ENCODE data around the gene NUP160.
"Not testable (repeated sequence)": the region's sequence is repeated elsewhere in the genome, so short reads cannot be mapped to it uniquely, and the experiment has no call there.

Gene NUP160

DNA sequence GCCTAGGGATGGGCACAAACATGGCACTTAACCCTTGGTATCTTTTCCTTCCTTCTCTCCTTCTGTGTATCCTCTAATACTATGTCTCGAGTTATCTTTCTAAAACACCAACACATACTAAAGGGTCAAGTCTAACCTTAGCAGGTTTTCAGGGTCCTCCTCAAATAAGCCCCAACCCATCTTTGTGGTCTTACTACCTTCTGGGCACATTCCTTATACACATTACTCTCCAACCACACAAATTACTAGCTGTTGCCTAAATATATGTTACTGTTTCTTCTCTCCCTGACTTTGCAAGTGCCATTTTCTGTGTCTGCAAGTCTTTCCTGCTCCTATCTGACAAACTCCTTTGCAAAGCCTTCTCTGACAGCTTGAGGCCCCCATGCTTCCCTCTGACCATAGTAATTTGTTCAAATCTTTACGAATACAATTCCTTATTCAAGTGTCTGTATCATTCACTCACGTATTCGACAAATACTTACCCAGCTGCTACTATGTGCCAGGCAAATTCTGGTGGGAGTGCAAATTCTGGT is 15.8 kb upstream of the NUP160 start:
- no peak for DNase-seq
- in situ Hi-C loops (cut with MboI; ENCODE audit: low pct_unique_long_range_greater_than_20kb, low sequenced_read_pairs) = no loop called here

DNA sequence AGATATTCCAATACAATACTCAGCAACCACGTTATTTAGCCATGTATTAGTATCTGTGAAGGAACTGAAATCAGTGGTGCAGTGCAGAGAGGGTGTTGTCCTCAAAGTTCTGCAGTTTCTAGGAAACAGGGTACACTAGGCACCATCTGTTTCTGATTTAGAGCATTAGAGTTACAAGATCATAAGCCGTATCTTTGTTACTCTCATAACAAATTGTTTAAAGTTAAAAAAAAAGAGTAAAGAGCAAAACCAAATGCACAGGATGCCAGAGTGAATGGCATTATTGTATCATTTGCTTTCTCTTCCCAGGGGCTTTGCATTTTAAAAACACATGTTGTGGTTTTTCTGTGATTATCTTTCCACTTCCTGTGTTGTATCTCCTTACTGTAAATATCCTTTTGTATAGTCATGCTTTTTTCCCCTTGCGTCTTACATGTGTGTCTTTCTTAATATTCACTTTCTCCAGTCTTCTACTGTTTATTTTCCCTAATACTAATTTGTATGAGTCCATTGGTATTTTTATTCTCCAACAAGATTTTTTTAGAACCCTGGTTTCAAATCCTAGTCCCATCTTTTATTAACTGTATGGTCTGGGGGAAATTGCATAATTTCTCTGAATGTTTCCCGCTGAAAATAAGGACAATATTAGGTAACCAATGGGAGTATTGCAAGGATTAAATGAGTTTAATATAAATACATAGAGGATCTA is 15.2 kb upstream of the NUP160 start:
- in situ Hi-C loops (cut with MboI; ENCODE audit: low pct_unique_long_range_greater_than_20kb, low sequenced_read_pairs) = no loop called here
- peak; percentile 69 for DNase-seq

- in situ Hi-C loops (cut with MboI; ENCODE audit: low pct_unique_long_range_greater_than_20kb, low sequenced_read_pairs) = no loop called here
- DNase-seq = no peak
Measured at GRCh38 chr11:47861728-47862127, 13.6 kb upstream of the NUP160 start.

DNA sequence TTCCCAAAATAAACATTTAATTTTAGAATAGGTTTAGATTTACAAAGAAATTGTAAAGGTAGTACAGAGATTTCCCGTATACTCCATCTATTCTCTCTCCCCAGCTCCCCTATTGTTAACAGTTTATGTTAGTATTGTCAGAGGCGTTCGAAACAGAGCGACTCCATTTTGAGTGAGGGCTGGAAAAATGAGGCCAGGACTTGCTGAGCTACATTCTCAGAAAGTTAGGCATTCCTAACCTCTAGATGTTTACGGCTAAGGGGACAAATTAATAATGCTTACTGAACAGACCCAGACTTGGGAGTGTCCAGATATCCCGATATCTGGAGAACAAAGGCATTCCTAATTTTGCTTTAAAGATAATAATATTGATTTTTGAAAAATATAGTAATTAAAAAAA is 12.4 kb upstream of the NUP160 start:
- no peak for DNase-seq
- in situ Hi-C loops (cut with MboI; ENCODE audit: low pct_unique_long_range_greater_than_20kb, low sequenced_read_pairs) = no loop called here

GRCh38 chr11:47857892-47858543 is 9.9 kb upstream of the NUP160 start:
- no peak for DNase-seq
- in situ Hi-C loops (cut with MboI; ENCODE audit: low pct_unique_long_range_greater_than_20kb, low sequenced_read_pairs) = no loop called here

- DNase-seq = no peak
- in situ Hi-C loops (cut with MboI; ENCODE audit: low pct_unique_long_range_greater_than_20kb, low sequenced_read_pairs) = no loop called here
Measured at GRCh38 chr11:47857485-47857884, 9.3 kb upstream of the NUP160 start.

DNA sequence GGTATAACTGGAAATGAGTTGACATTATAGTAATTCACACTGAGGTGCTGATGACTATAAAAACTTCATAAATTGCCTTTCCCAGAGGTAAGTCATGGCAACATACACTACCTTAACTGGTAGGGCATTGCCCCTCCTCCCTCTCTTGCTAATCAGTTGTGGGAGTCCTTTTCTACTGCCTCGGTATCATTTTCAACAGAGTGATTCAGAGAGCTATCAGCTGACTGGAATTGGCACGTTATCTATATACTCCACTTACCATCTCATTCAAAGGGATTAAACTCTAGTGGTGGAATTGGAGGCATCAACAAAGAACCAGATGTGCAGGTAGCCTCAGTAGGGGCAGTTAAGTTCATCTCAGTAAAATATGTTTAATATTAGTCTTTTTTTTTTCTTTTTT is 8.0 kb upstream of the NUP160 start:
- no peak for DNase-seq
- in situ Hi-C loops (cut with MboI; ENCODE audit: low pct_unique_long_range_greater_than_20kb, low sequenced_read_pairs) = no loop called here

DNA sequence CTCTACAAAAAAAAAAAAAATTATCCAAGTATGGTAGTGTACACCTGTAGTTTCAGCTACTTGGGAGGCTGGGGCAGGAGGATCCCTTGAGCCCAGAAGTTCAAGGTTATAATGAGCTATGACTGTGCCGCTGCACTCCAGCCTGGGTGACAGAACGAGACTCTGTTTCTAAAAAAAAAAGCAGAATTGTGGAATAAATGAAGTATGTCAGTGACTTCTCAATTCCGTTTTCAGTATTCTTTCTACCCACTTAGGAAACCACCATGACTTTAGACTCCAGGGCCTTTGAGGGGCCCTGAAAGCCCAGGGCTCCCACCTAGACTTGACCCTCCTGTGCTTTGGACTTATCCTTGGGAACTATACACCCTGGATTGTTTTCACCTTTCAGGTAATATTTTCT is 6.5 kb upstream of the NUP160 start:
- in situ Hi-C loops (cut with MboI; ENCODE audit: low pct_unique_long_range_greater_than_20kb, low sequenced_read_pairs) = no loop called here
- no peak for DNase-seq

GRCh38 chr11:47852053-47852452 is 3.9 kb upstream of the NUP160 start:
- no peak for DNase-seq
- in situ Hi-C loops (cut with MboI; ENCODE audit: low pct_unique_long_range_greater_than_20kb, low sequenced_read_pairs) = no loop called here

- peak; percentile 87 for DNase-seq
- in situ Hi-C loops (cut with MboI; ENCODE audit: low pct_unique_long_range_greater_than_20kb, low sequenced_read_pairs) = no loop called here
Measured at GRCh38 chr11:47850337-47850736, 2.2 kb upstream of the NUP160 start.

DNA sequence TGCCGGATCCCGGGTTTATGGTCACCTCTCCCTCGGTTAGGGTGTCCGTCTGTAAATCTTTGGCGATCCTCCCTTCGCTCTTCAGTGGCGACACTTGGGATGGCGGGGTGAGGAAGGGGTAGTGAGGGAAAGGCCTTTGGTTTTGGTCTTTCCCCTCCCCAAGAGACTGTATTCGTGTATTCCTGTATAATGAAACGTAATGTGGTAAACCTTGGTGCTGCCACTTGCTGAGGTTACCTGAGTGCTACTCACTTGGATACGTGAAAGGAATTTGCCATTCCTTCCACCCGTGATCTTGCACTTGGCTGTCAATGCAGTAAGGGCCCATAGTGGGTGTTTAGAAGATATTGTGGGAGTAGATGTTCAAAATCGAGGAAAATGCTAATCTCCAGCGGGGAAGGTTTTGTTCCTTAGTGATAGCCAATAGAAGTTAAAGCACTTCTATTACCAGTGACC is 578 bp upstream of the NUP160 start:
- DNase-seq = no peak
- in situ Hi-C loops (cut with MboI; ENCODE audit: low pct_unique_long_range_greater_than_20kb, low sequenced_read_pairs) = loop anchor here (25.0 kb wide), 2 partner anchors 111 to 211 kb away; partner anchors contain the start of gene MTCH2

- DNase-seq = no peak
- in situ Hi-C loops (cut with MboI; ENCODE audit: low pct_unique_long_range_greater_than_20kb, low sequenced_read_pairs) = loop anchor here (25.0 kb wide), 2 partner anchors 110 to 210 kb away; partner anchors contain the start of gene MTCH2
Measured at GRCh38 chr11:47847537-47847891, 636 bp downstream of the NUP160 start.

- no peak for DNase-seq
- in situ Hi-C loops (cut with MboI; ENCODE audit: low pct_unique_long_range_greater_than_20kb, low sequenced_read_pairs) = loop anchor here (25.0 kb wide), 2 partner anchors 110 to 210 kb away; partner anchors contain the start of gene MTCH2
Measured at GRCh38 chr11:47846998-47847397, 1.2 kb downstream of the NUP160 start.

- no peak for DNase-seq
- in situ Hi-C loops (cut with MboI; ENCODE audit: low pct_unique_long_range_greater_than_20kb, low sequenced_read_pairs) = loop anchor here (25.0 kb wide), 2 partner anchors 106 to 206 kb away; partner anchors contain the start of gene MTCH2
Measured at GRCh38 chr11:47843361-47844055, 4.6 kb downstream of the NUP160 start.

GRCh38 chr11:47842749-47843148 is 5.4 kb downstream of the NUP160 start:
- in situ Hi-C loops (cut with MboI; ENCODE audit: low pct_unique_long_range_greater_than_20kb, low sequenced_read_pairs) = loop anchor here (25.0 kb wide), 2 partner anchors 105 to 205 kb away; partner anchors contain the start of gene MTCH2
- no peak for DNase-seq

GRCh38 chr11:47837929-47838328 is 10.2 kb downstream of the NUP160 start:
- DNase-seq = no peak
- in situ Hi-C loops (cut with MboI; ENCODE audit: low pct_unique_long_range_greater_than_20kb, low sequenced_read_pairs) = loop anchor here (25.0 kb wide), 2 partner anchors 101 to 201 kb away; partner anchors contain the start of gene MTCH2

- DNase-seq = no peak
- in situ Hi-C loops (cut with MboI; ENCODE audit: low pct_unique_long_range_greater_than_20kb, low sequenced_read_pairs) = loop anchor here (25.0 kb wide), 2 partner anchors 100 to 200 kb away; partner anchors contain the start of gene MTCH2
Measured at GRCh38 chr11:47837292-47837691, 10.9 kb downstream of the NUP160 start.

- not testable (repeated sequence) for DNase-seq
- in situ Hi-C loops (cut with MboI; ENCODE audit: low pct_unique_long_range_greater_than_20kb, low sequenced_read_pairs) = loop anchor here (25.0 kb wide), 2 partner anchors 93 to 193 kb away; partner anchors contain the start of gene MTCH2
Measured at GRCh38 chr11:47830013-47830412, 18.1 kb downstream of the NUP160 start.

DNA sequence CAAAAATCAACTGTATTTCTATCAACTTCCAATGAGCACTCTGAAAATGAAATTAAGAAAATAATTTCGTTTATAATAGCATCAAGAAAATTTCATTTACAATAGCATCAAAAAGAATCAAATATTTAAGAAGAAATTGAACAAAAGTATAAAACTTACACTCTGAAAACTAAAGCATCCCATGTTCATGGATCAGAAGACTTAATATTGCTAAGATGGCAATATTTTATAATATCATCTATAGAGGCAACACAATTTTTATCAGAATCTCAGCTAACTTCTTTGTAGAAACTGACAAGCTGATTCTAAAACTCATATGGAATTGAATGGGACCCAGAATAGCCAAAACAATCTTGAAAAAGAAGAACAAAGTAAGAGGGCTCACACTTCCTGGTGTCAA is 19.9 kb downstream of the NUP160 start:
- in situ Hi-C loops (cut with MboI; ENCODE audit: low pct_unique_long_range_greater_than_20kb, low sequenced_read_pairs) = loop anchor here (25.0 kb wide), 2 partner anchors 91 to 191 kb away; partner anchors contain the start of gene MTCH2
- no peak for DNase-seq
